ENCODE measurements around the gene EPG5. TPM values are rescaled to one million over a fixed set of nuclear protein-coding genes. Genes with fewer than 3 reads are reported as not detected.
"Not testable (repeated sequence)": the region's sequence is repeated elsewhere in the genome, so short reads cannot be mapped to it uniquely, and the experiment has no call there.

EPG5 gene
- total RNA-seq, 4 donors from 2014 or later, result 39.1 to 105 (median 59.0) TPM

DNA sequence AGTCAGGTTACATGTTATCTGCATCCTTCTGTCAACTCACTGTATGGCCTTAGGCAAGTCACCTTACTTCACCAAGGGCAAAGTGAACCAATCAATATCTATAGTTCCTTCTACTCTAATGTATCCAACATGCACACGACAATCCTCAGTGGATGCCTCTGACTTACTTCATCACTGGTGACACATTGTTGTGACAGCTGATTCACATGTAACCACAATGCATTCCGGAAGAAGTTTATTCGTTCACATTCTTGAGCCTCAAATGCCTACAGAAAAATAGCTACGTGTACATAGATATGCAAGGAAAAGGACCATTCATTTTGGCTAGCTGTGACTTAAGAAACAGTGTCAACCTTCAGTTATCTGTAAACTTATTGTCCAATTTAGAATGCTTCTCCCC is 26.3 kb upstream of the EPG5 start:
- H3K4me1 ChIP-seq, result no peaks in the 10 kb centered on the region
- no peak overlapping the region for H3K27ac ChIP-seq
- DNase-seq, result no peak
- no peaks in the 10 kb centered on the region for H3K27me3 ChIP-seq
- no peaks in the 10 kb centered on the region for H3K9me3 ChIP-seq
- WGBS, 2 donors, result 86 to 92% methylated on average over 4 of the region's 4 CpGs
- H3K4me3 ChIP-seq (replicated peaks in 1 of 3), result no peak overlapping the region
- intact Hi-C loops (cut with DNase I), result no loop called here
- TF ChIP-seq, protein P1, sequence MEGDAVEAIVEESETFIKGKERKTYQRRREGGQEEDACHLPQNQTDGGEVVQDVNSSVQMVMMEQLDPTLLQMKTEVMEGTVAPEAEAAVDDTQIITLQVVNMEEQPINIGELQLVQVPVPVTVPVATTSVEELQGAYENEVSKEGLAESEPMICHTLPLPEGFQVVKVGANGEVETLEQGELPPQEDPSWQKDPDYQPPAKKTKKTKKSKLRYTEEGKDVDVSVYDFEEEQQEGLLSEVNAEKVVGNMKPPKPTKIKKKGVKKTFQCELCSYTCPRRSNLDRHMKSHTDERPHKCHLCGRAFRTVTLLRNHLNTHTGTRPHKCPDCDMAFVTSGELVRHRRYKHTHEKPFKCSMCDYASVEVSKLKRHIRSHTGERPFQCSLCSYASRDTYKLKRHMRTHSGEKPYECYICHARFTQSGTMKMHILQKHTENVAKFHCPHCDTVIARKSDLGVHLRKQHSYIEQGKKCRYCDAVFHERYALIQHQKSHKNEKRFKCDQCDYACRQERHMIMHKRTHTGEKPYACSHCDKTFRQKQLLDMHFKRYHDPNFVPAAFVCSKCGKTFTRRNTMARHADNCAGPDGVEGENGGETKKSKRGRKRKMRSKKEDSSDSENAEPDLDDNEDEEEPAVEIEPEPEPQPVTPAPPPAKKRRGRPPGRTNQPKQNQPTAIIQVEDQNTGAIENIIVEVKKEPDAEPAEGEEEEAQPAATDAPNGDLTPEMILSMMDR (IDR thresholded peaks at IDR 0.05), result no peak
- TF ChIP-seq POLR2A (IDR thresholded peaks at IDR 0.05), result no peak
- no peaks in the 10 kb centered on the region for H3K36me3 ChIP-seq

DNA sequence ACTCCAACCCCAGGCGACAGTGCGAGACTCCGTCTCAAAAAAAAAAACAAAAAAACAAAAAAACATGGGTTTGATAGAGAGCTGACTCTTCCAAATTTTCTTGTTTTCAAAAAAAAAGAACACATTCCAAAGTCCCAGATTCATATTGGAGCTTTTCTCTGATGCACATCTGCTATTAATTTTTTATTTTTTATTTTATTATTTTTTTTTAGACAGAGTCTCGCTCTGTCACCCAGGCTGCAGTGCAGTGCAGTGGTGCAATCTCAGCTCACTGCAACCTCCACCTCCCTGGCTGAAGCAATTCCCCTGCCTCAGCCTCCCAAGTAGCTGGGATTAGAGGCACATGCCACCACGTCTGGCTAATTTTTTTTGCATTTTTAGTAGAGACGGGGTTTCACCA is 25.4 kb upstream of the EPG5 start:
- H3K4me1 ChIP-seq; H3K27ac ChIP-seq; H3K4me3 ChIP-seq (replicated peaks in 1 of 3); H3K36me3 ChIP-seq; H3K9me3 ChIP-seq; H3K27me3 ChIP-seq; intact Hi-C loops (cut with DNase I); DNase-seq: not testable (repeated sequence)
- 79 to 84% methylated on average over 6 of the region's 6 CpGs for WGBS, 2 donors

DNA sequence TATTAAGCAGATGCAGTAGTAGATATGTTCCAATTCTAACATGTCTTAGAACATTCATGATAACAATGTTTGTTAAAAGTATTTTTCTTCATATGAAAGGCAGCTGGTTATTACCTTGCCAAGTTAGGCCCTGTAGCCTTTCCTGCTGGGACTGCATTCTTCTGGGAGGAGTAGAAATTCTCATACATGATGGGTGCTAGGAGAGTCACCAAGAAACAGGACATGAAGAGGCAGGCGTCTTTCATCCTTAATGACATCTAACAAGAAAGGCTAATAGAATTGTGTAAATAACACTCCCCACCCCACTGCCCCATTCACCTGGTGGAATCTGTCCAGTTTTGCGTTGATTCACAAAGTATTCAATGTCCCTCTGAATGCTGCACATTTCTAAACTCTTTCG is 24.7 kb upstream of the EPG5 start:
- Histone ChIP-seq H3K27ac (no peak overlapping the region), H3K27me3 (no peaks in the 10 kb centered on the region), H3K36me3 (no peaks in the 10 kb centered on the region), H3K9me3 (no peaks in the 10 kb centered on the region), H3K4me1 (no peaks in the 10 kb centered on the region), H3K4me3 (replicated peaks in 1 of 3) (no peak overlapping the region)
- intact Hi-C loops (cut with DNase I), result no loop called here
- no peak for DNase-seq
- WGBS, 2 donors, result 94 to 95% methylated on average over 3 of the region's 3 CpGs
- no peak for TF ChIP-seq POLR2A (IDR thresholded peaks at IDR 0.05)
- TF ChIP-seq, protein P1 (IDR thresholded peaks at IDR 0.05), result no peak

DNA sequence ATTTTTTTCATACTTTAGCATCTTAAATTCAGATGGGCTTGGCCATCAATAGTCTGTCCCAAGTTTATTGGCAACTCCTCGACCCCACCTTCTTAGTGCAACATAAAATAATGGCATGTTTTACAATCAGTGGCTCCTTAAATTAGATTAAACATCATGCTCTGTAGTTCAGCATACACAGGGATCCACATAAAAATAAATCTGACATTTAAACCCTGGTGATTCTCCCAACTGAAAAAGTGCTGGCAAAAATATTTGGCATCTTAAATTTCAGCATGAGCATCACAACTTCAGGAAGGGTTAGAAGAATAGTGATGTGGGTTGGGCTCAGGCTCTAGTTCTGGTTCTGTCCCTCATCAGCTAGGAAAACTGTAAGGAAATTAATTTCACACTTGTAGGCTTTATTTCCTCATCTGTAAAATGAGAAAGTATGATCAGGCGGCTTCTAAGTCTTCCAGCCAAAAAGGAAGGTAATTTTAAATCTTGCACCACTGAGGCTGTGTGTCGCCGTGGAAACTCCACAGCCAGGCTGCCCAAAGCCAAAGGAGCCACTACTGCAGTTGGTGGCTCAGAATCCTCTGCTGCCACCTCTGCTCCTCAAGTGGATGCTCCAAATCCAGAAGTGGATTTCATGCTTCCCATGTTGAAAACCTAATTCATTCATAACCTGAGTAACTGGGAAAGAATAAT is 17.6 kb upstream of the EPG5 start:
- Histone ChIP-seq H3K36me3 (no peaks in the 10 kb centered on the region), H3K27ac (no peak overlapping the region), H3K9me3 (no peaks in the 10 kb centered on the region), H3K4me1 (peaks cover 0 to 3% of the 10 kb centered on the region in 2 donors), H3K27me3 (no peaks in the 10 kb centered on the region), H3K4me3 (replicated peaks in 1 of 3) (no peak overlapping the region)
- 82 to 94% methylated on average over 4 of the region's 4 CpGs for WGBS, 2 donors
- DNase-seq, result no peak
- intact Hi-C loops (cut with DNase I), result no loop called here
- TF ChIP-seq, protein P1 (IDR thresholded peaks at IDR 0.05), result no peak
- TF ChIP-seq POLR2A (IDR thresholded peaks at IDR 0.05), result no peak

DNA sequence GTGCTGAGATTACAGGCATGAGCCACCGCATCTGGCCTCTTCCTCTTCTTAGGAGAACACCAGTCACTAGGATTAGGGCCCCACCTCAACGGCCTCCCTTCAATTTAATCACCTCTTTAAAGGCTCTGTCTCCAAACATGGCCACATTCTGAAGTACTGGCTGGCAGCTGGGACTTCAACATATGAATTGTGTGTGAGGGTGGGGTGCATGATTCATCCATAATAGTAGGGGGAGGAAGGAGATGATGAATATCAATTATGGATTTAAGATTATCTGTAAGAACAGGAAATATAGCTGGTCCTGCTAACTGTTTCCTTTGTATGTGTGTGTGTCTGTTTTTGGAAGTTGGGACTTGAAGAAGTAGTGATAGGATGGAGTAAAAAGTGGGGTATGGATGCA is 14.7 kb upstream of the EPG5 start:
- TF ChIP-seq POLR2A (IDR thresholded peaks at IDR 0.05), result no peak
- TF ChIP-seq, protein P1 (IDR thresholded peaks at IDR 0.05), result no peak
- no peak for DNase-seq
- no peaks in the 10 kb centered on the region for H3K9me3 ChIP-seq
- H3K27me3 ChIP-seq, result no peaks in the 10 kb centered on the region
- H3K4me1 ChIP-seq, result peaks cover 0 to 3% of the 10 kb centered on the region in 2 donors
- H3K36me3 ChIP-seq, result no peaks in the 10 kb centered on the region
- WGBS, 2 donors, result 73 to 83% methylated on average over 2 of the region's 2 CpGs
- H3K4me3 ChIP-seq (replicated peaks in 1 of 3), result no peak overlapping the region
- intact Hi-C loops (cut with DNase I), result no loop called here
- no peak overlapping the region for H3K27ac ChIP-seq
